ENCODE measurements around the gene TMA7.
"Not testable (repeated sequence)": the region's sequence is repeated elsewhere in the genome, so short reads cannot be mapped to it uniquely, and the experiment has no call there.

Gene TMA7

DNA sequence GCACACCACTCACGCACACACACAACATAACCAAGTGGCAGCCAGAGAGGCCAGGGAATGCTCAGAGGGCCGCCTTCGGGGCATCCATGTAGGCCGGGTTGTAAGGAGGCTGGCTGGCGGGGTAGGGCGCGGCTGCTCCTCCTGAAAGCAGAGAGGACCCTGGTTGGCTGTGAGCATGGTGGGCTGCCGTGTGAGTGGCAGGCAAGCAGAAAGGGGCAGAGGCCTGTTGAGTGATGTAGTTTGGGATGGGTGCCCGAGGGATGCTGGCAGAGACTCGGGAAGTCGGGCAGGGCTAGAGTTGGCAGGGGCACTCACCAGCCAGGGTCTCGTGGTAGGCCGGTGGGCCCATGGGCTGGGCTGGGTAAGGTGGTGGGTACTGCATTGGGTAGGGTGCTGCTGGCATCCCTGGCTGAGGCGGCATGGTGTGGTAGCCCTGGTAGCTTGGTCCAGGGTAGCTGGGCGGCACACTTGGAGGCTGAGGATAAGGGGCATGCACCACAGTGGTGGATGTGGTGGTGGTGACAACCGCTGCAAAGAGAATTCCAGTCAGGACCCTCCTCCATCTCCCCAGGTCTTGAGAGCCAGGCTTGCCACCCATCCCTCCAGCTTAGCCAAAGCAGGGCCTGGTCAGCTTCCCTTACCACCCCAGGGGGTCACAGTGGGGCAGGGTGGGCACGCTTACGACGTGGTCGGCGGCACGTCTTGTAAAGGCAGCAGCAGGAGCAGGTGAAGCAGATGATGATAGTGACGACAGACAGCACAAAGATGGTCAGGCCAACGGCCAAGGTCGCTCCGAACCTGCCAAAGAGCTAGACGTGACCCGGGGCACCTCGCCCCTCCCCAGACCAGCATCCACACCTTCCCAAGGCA is 29.2 kb downstream of the TMA7 start:
- DNase-seq = no peak

DNA sequence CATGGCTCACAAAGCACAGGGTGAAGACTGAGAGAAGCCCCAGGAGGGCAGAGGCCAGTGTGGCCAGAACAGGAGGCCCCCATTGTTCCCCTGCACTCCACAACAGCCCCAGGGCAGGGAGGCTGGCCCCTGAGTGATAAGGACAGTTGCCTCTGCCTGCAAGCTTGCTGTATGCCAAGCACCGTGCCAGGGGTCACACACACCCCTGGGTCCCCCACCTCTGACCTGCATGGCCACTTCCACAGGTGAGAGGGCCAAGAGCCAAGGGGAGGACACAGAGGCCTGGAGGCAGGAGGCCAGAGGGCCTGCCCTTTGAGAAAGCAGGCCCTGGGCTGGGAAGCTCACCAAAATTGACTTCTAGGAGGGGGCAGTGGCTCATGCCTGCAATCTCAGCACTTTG is 30.2 kb downstream of the TMA7 start:
- DNase-seq = no peak

GRCh38 chr3:48472673-48472922 is 32.5 kb downstream of the TMA7 start:
- no peak for DNase-seq

DNA sequence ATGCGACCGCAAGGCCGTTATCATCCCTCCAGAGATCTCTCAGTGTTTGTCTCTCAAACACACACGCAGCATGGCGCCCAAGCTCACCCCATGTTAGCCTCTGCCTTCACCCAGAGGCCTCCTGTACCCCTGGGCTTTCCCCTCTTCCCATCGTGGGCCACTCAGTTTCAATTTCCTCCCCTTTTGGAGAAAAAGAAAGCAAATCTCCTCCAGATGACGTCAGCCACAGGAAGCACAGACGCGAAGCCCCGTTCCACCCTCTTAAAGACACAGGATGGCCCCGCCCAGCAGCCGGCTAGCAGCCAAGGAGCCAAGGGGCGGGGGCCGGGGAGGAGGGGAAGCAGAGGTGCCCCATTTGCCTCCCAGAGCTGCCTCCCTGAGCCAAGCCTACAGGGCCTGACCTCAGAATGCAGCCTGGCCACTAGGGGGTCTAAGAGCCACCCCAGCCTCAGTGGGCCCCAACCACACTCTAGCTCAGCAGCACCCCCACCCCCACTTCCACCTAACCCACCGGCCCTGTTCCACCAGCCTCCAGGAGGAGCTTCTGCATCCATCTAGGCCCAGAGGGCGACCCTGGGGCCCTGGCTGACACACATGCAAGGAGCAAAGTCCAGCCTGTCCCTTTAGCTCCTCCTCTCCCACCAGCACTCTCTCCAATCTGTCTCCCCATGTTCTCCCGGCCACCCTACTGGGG is 33.0 kb downstream of the TMA7 start:
- peak; percentile 99 for DNase-seq

DNA sequence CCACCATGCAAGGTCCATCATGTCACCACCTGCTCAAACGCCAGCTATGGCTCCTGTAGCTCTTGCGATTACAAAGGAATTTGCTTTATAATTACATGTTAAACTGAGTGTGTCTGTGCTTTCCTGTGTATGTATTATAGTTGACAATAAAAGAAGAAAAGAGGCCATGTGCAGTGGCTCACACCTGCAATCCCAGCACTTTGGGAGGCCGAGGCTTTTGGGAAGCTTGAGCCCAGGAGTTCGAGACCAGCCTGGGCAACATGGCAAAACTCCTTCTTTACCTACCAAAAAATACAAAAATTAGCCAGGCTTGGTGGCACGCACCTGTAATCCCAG is 33.5 kb downstream of the TMA7 start:
- DNase-seq = no peak

DNA sequence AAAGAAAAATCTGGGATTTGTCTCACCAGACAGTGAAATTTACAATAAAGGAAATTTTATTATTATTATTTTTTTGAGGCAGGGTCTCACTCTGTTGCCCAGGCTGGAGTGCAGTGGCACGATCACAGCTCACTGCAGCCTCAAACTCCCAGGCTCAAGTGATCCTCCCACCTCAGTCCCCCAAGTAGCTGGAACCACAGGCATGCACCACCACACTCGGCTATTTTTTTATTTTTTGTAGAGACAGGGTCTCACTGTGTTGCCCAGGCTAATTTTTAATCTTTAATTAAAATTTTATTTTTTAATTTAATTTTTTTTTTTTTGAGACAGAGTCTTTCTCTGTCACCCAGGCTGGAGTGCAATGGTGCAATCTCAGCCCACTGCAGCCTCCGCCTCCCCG is 34.0 kb downstream of the TMA7 start:
- DNase-seq = not testable (repeated sequence)

DNA sequence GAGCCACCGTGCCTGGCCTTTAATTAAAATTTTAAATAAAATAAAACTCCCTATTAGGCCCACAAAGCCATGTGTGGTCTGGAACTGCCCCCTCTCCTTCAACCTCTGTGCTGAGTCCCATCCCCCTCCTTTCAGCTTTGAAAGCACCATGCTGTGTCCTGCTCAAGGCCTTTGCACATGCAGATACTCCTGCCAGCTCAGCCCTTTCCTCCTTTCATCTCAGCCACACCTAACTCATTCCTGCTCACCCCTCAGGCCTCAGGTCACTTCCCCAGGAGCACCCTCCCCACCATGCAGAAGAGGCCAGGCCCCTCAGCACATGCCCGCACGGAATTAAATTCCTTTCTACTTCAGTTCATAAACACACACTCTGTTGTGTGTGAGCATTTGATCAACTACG is 34.6 kb downstream of the TMA7 start:
- no peak for DNase-seq

- DNase-seq = no peak
These were observed 35.1 kb downstream of the TMA7 start for GRCh38 chr3:48475188-48475587.

- no peak for DNase-seq
These were observed 36.5 kb downstream of the TMA7 start for GRCh38 chr3:48476426-48477053.

DNA sequence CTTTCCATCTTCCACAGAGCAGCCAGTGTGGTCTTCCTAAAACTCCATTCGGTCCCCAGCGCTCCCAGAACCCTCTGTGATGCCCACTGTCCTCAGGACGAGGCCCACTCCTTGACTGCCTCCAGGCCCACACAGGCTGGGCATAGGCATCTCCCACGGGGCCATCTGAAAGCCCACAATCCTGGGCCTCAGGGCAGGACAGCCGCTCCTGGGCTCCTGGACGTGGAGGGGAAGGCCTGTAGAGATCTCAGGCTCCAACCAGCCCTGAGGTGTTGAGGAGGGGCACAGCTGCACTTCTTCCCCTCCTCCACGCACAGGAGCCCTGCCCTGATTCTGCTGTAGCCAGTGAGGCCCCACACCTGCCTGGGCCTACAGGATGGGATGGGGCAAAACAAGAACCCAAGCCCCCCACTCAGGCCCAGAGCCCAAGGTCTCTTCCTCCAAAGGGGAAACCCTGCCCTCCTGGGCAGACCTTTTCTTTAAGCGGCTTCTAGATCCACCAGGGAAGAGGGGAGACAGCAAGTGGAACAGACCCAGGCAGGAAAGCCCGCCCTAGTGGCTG is 38.0 kb downstream of the TMA7 start:
- DNase-seq = no peak

- DNase-seq = peak; percentile 60 to 79
These were observed 38.8 kb downstream of the TMA7 start for GRCh38 chr3:48478626-48479555.

- DNase-seq = not testable (repeated sequence)
These were observed 40.8 kb downstream of the TMA7 start for GRCh38 chr3:48480891-48481290.

- DNase-seq = not testable (repeated sequence)
These were observed 42.8 kb downstream of the TMA7 start for GRCh38 chr3:48482822-48483221.

- DNase-seq = no peak
These were observed 46.9 kb downstream of the TMA7 start for GRCh38 chr3:48486952-48487351.

DNA sequence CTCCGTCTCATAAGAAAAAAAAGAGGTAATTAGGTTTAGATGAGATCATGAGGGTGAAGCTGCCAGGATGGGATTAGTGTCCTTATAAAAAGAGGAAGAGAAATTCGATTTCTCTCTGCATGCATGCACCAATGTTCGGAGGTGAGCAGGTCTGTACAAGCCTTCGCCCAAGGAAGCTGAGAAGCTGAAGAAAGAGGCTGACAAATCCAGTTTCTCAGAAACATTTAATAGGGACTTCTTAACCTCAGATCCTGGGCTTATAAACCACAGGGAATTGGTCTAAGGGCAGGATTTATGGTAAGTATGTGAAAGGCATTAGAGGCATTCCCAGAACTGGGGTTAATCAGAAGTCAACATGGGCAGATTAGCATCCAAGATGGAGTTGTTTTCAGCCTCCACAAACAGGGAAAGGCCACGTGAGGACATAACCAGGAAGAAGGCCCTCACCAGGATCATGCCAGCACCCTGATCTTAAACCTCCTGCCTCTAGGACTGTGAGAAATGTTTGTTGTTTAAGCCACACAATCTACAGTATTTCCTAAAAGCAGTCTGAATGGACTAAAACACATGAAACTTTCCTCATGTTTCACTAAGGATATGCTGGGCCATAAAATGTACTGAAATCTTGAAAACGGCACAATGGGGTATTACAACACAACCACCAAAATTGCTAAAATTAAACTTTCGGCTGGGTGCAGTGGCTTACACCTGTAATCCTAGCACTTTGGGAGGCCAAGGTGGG is 52.6 kb downstream of the TMA7 start:
- DNase-seq = no peak

GRCh38 chr3:48493203-48493501 is 53.1 kb downstream of the TMA7 start:
- no peak for DNase-seq

All from CD4-positive, alpha-beta T cell treated with Interferon alpha-2 for 1 hour (primary cell).